Liver (tissue), 9 donors: ENCODE results near the gene CLDN20. TPM values are rescaled to one million over a fixed set of nuclear protein-coding genes. Genes with fewer than 3 reads are reported as not detected.

ENCODE experiments used
- DNase-seq: peaks from one replicate; pipeline ENCODE4 v3.0.0-alpha.2; 2017; ENCODE audit warnings: low spot score
- H3K27ac ChIP-seq, 2 donors: one replicate each; pipeline ENCODE4 v1.7.0; 2013; ENCODE audit warnings: inconsistent platforms in 2 of 2, low read length in 2 of 2, control low read depth in 1 of 2, low read depth in 1 of 2, mild to moderate bottlenecking in 1 of 2
- H3K27me3 ChIP-seq, 4 donors: one replicate each; pipeline versions ENCODE4 v1.6.1 to v1.7.0; 2013; ENCODE audit warnings: low read length in 3 of 4, inconsistent platforms in 1 of 4, mild to moderate bottlenecking in 1 of 4, moderate library complexity in 1 of 4; ENCODE audit not compliant: control insufficient read depth in 4 of 4, insufficient read depth in 4 of 4
- H3K36me3 ChIP-seq, 4 donors: one replicate each; pipeline versions ENCODE4 v1.6.1 to v1.7.0; 2013; ENCODE audit warnings: low read length in 3 of 4, mild to moderate bottlenecking in 3 of 4, low read depth in 1 of 4, moderate library complexity in 1 of 4; ENCODE audit not compliant: control insufficient read depth in 4 of 4, insufficient read depth in 3 of 4
- H3K4me1 ChIP-seq, 4 donors: one replicate each; pipeline versions ENCODE4 v1.6.1 to v1.7.0; 2013; ENCODE audit warnings: low read length in 3 of 4, mild to moderate bottlenecking in 3 of 4, moderate library complexity in 1 of 4; ENCODE audit not compliant: control insufficient read depth in 4 of 4, insufficient read depth in 4 of 4
- H3K4me3 ChIP-seq, 3 donors: one replicate each; pipeline versions ENCODE4 v1.6.1 to v1.7.0; 2013; ENCODE audit warnings: low read length in 3 of 3, control low read depth in 1 of 3, low read depth in 1 of 3, mild to moderate bottlenecking in 1 of 3
- H3K9ac ChIP-seq, 2 donors: one replicate each; pipeline ENCODE4 v1.7.0; 2013; ENCODE audit warnings: low read length in 2 of 2, mild to moderate bottlenecking in 2 of 2, moderate library complexity in 2 of 2, control low read depth in 1 of 2, low read depth in 1 of 2
- H3K9me3 ChIP-seq, 4 donors: one replicate each; pipeline versions ENCODE4 v1.6.1 to v1.7.0; 2013; ENCODE audit warnings: low read length in 3 of 4; ENCODE audit not compliant: control insufficient read depth in 4 of 4
- EGR1 ChIP-seq, 2 donors: IDR thresholded peaks; 2 replicates each; pipeline ENCODE4 v1.6.1; 2016 to 2018; ENCODE audit warnings: antibody characterized with exemption in 2 of 2, low read depth in 2 of 2
- FOXA1 ChIP-seq: IDR thresholded peaks from 2 replicates; pipeline ENCODE4 v1.6.1; 2016; ENCODE audit warnings: antibody characterized with exemption
- FOXA2 ChIP-seq: IDR thresholded peaks from 2 replicates; pipeline ENCODE4 v1.6.1; 2016; ENCODE audit warnings: antibody characterized with exemption
- GABPA ChIP-seq, 2 donors: IDR thresholded peaks in 1 of 2; conservative IDR thresholded peaks in 1 of 2; 2 replicates each; pipeline ENCODE4 v1.6.1; 2016; ENCODE audit warnings: antibody characterized with exemption in 2 of 2, mild to moderate bottlenecking in 1 of 2, moderate library complexity in 1 of 2
- HNF4A ChIP-seq, 2 donors: conservative IDR thresholded peaks; 2 replicates each; pipeline ENCODE4 v1.6.1; 2016; ENCODE audit warnings: antibody characterized with exemption in 2 of 2, mild to moderate bottlenecking in 2 of 2
- HNF4G ChIP-seq: IDR thresholded peaks from 2 replicates; pipeline ENCODE4 v1.6.1; 2016; ENCODE audit warnings: antibody characterized with exemption
- JUND ChIP-seq, 2 donors: IDR thresholded peaks; 2 replicates each; pipeline ENCODE4 v1.6.1; 2016; ENCODE audit warnings: antibody characterized with exemption in 2 of 2
- NR2F2 ChIP-seq: IDR thresholded peaks from 2 replicates; pipeline ENCODE4 v1.6.1; 2016; ENCODE audit warnings: antibody characterized with exemption
- RAD21 ChIP-seq, 2 donors: IDR thresholded peaks; 2 replicates each; pipeline ENCODE4 v1.6.1; 2016; ENCODE audit warnings: antibody characterized with exemption in 2 of 2, mild to moderate bottlenecking in 2 of 2
- RXRA ChIP-seq, 2 donors: IDR thresholded peaks; 2 replicates each; pipeline ENCODE4 v1.6.1; 2017 to 2018; ENCODE audit warnings: antibody characterized with exemption in 2 of 2, mild to moderate bottlenecking in 1 of 2
- SP1 ChIP-seq: IDR thresholded peaks from 2 replicates; pipeline ENCODE4 v1.6.1; 2018; ENCODE audit warnings: antibody characterized with exemption, mild to moderate bottlenecking
- TAF1 ChIP-seq: conservative IDR thresholded peaks from 2 replicates; pipeline ENCODE4 v1.6.1; 2016; ENCODE audit warnings: antibody characterized with exemption, mild to moderate bottlenecking
- YY1 ChIP-seq: IDR thresholded peaks from 2 replicates; pipeline ENCODE4 v1.6.1; 2016; ENCODE audit warnings: antibody characterized with exemption, mild to moderate bottlenecking
- WGBS: extraction: QIAGEN DNeasy Blood & Tissue Kit; methylation state at CpG from one replicate; pipeline ENCODE4 v1.1.7; 2013; 5-methylcytosine and 5-hydroxymethylcytosine counted together
- polyA plus RNA-seq, 2 donors: library from polyadenylated mRNA; stranded (reverse) in 1 of 2; unstranded in 1 of 2; fragments of 200-250 nt in 1 of 2; fragments of >200 nt in 1 of 2; fragmentation: Nextera tagmentation in 1 of 2; extraction: Ambion mirVana in 1 of 2; gene quantifications; one replicate each; pipeline versions ENCODE4 v1.2.1 to v1.2.3, GENCODE V29; 2013 to 2015
- total RNA-seq, 2 donors: library from RNA; depleted of rRNA; stranded (reverse); fragments of >200 nt; gene quantifications; one replicate each; pipeline ENCODE4 v1.2.3, GENCODE V29; 2014
- TF ChIP-seq, protein P1 (sequence below): fragments of 150-350 bp; IDR thresholded peaks from 2 replicates; pipeline ENCODE4 v1.5.1; 2017; ENCODE audit warnings: improper control_type of control experiment, low read depth, low read length; ENCODE audit not compliant: missing input control
- TF ChIP-seq, protein P2 (sequence below): IDR thresholded peaks from 2 replicates; pipeline ENCODE4 v1.6.1; 2016; ENCODE audit warnings: antibody characterized with exemption, mild to moderate bottlenecking
- TF ChIP-seq, protein P3 (sequence below): IDR thresholded peaks from 2 replicates; pipeline ENCODE4 v1.6.1; 2016; ENCODE audit warnings: antibody characterized with exemption
- TF ChIP-seq, protein P4 (sequence below): IDR thresholded peaks from 2 replicates; pipeline ENCODE4 v1.6.1; 2016; ENCODE audit warnings: antibody characterized with exemption
- TF ChIP-seq, protein P5 (sequence below): IDR thresholded peaks from 2 replicates; pipeline ENCODE4 v1.6.1; 2016; ENCODE audit warnings: antibody characterized with exemption
- donor health status: healthy.
- donor health status: healthy.
- donor health status: healthy.
- donor health status: healthy.
- donor health status: healthy.

The CLDN20 gene
- total and polyA plus RNA-seq, 4 donors: 0.26 TPM; not detected in 3

DNA sequence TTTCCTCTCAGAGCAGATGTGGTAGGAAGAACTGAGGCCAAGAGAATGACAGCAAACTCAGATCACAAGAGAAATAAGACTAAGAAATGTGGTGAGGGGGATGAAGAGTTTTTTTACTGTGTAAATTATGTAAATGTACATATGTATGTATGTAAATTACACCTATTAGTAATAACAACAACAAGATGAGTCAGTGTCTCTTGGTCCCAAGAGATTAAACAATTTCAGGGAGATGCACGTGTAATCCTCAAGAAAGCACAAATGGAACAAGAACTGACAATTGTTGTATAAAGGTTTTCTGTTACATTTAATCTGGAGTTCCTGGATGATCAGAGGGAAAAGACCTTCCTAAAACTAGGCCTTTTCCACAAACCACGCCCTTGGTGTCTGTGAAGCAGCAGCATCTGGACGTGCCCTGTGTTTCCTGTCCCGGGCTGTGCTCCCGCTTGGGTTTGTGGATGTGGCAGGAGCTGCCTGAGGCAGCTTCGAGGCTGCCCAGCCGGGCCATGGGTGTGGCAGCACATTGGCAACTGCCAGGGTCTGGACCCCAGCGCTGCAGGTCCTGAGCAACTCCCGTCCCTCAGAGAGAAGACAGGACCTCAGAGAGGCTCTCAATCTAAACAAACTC is 994 bp downstream of the CLDN20 start:
- no peak for DNase-seq
- no peak overlapping the region for H3K4me3 ChIP-seq
- no peaks in the 10 kb centered on the region for H3K4me1 ChIP-seq
- no peaks in the 10 kb centered on the region for H3K9me3 ChIP-seq
- H3K36me3 ChIP-seq: peaks cover 8 to 16% (median 14%) of the 10 kb centered on the region in 4 donors
- no peak overlapping the region for H3K27ac ChIP-seq
- 92% methylated on average over 9 of the region's 9 CpGs for WGBS
- H3K27me3 ChIP-seq: no peaks in the 10 kb centered on the region
- TF ChIP-seq GABPA (IDR thresholded peaks at IDR 0.05 in 1 of 2, conservative IDR thresholded peaks at IDR 0.05 in 1 of 2): no peak
- TF ChIP-seq YY1: no peak
- TF ChIP-seq HNF4A (conservative IDR thresholded peaks at IDR 0.05): no peak
- TF ChIP-seq, protein P1, sequence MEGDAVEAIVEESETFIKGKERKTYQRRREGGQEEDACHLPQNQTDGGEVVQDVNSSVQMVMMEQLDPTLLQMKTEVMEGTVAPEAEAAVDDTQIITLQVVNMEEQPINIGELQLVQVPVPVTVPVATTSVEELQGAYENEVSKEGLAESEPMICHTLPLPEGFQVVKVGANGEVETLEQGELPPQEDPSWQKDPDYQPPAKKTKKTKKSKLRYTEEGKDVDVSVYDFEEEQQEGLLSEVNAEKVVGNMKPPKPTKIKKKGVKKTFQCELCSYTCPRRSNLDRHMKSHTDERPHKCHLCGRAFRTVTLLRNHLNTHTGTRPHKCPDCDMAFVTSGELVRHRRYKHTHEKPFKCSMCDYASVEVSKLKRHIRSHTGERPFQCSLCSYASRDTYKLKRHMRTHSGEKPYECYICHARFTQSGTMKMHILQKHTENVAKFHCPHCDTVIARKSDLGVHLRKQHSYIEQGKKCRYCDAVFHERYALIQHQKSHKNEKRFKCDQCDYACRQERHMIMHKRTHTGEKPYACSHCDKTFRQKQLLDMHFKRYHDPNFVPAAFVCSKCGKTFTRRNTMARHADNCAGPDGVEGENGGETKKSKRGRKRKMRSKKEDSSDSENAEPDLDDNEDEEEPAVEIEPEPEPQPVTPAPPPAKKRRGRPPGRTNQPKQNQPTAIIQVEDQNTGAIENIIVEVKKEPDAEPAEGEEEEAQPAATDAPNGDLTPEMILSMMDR: no peak
- TF ChIP-seq HNF4G: no peak
- TF ChIP-seq, protein P2, sequence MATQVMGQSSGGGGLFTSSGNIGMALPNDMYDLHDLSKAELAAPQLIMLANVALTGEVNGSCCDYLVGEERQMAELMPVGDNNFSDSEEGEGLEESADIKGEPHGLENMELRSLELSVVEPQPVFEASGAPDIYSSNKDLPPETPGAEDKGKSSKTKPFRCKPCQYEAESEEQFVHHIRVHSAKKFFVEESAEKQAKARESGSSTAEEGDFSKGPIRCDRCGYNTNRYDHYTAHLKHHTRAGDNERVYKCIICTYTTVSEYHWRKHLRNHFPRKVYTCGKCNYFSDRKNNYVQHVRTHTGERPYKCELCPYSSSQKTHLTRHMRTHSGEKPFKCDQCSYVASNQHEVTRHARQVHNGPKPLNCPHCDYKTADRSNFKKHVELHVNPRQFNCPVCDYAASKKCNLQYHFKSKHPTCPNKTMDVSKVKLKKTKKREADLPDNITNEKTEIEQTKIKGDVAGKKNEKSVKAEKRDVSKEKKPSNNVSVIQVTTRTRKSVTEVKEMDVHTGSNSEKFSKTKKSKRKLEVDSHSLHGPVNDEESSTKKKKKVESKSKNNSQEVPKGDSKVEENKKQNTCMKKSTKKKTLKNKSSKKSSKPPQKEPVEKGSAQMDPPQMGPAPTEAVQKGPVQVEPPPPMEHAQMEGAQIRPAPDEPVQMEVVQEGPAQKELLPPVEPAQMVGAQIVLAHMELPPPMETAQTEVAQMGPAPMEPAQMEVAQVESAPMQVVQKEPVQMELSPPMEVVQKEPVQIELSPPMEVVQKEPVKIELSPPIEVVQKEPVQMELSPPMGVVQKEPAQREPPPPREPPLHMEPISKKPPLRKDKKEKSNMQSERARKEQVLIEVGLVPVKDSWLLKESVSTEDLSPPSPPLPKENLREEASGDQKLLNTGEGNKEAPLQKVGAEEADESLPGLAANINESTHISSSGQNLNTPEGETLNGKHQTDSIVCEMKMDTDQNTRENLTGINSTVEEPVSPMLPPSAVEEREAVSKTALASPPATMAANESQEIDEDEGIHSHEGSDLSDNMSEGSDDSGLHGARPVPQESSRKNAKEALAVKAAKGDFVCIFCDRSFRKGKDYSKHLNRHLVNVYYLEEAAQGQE: no peak
- TF ChIP-seq, protein P3, sequence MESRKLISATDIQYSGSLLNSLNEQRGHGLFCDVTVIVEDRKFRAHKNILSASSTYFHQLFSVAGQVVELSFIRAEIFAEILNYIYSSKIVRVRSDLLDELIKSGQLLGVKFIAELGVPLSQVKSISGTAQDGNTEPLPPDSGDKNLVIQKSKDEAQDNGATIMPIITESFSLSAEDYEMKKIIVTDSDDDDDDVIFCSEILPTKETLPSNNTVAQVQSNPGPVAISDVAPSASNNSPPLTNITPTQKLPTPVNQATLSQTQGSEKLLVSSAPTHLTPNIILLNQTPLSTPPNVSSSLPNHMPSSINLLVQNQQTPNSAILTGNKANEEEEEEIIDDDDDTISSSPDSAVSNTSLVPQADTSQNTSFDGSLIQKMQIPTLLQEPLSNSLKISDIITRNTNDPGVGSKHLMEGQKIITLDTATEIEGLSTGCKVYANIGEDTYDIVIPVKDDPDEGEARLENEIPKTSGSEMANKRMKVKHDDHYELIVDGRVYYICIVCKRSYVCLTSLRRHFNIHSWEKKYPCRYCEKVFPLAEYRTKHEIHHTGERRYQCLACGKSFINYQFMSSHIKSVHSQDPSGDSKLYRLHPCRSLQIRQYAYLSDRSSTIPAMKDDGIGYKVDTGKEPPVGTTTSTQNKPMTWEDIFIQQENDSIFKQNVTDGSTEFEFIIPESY: no peak
- TF ChIP-seq FOXA2: no peak
- TF ChIP-seq NR2F2: no peak
- no peak for TF ChIP-seq RXRA (IDR thresholded peaks at IDR 0.05)
- no peak for TF ChIP-seq FOXA1
- no peak for TF ChIP-seq TAF1
- H3K9ac ChIP-seq: no peak overlapping the region

DNA sequence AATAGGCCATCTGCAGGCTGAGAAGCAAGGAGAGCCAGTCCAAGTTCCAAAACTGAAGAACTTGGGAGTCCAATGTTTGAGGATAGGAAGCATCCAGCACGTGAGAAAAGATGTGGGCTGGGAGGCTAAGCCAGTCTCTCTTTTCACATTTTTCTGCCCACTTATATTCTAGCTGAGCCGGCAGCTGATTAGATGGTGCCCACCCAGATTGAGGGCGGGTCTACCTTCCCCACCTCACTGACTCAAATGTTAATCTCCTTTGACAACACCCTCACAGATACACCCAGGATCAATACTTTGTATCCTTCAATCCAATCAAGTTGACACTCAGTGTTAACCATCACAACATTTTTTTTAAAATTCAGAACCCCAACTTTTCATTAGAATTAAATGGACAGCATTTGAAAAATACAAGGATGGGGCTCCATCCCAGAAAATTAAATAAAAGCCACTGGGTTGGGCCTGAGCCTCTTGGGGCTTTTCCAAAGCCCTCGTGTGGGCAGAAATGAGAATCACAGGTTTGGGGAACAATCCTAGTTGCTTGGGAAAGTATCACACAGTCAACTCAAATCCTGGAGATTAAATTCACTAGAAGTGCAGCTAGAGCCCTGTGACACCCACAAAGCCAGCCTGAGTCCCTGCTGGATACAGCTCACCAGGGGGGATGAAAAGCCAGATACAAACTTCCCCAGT is 2.2 kb downstream of the CLDN20 start:
- DNase-seq: no peak
- peaks cover 8 to 12% (median 9%) of the 10 kb centered on the region in 4 donors for H3K36me3 ChIP-seq
- no peak overlapping the region for H3K27ac ChIP-seq
- WGBS: 97% methylated on average over 4 of the region's 4 CpGs
- no peaks in the 10 kb centered on the region for H3K27me3 ChIP-seq
- H3K9ac ChIP-seq: no peak overlapping the region
- H3K4me3 ChIP-seq: no peak overlapping the region
- no peaks in the 10 kb centered on the region for H3K9me3 ChIP-seq
- H3K4me1 ChIP-seq: no peaks in the 10 kb centered on the region
- TF ChIP-seq FOXA1 (no peak), RXRA (IDR thresholded peaks at IDR 0.05) (no peak), YY1 (no peak), RAD21 (IDR thresholded peaks at IDR 0.05) (no peak), TAF1 (no peak), EGR1 (IDR thresholded peaks at IDR 0.05; ENCODE audit: low read depth in 2 of 2) (no peak), JUND (IDR thresholded peaks at IDR 0.05) (no peak), SP1 (no peak)
- TF ChIP-seq, protein P1: no peak
- TF ChIP-seq, protein P3: no peak
- TF ChIP-seq, protein P4, sequence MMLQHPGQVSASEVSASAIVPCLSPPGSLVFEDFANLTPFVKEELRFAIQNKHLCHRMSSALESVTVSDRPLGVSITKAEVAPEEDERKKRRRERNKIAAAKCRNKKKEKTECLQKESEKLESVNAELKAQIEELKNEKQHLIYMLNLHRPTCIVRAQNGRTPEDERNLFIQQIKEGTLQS: no peak
- TF ChIP-seq, protein P5, sequence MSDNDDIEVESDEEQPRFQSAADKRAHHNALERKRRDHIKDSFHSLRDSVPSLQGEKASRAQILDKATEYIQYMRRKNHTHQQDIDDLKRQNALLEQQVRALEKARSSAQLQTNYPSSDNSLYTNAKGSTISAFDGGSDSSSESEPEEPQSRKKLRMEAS: no peak
